Muscle layer of colon (tissue), 2 donors: ENCODE data around the gene LRRC61.
"Not testable (repeated sequence)": the region's sequence is repeated elsewhere in the genome, so short reads cannot be mapped to it uniquely, and the experiment has no call there.

Experiments used
- H3K27ac ChIP-seq: one replicate; pipeline ENCODE4 v1.7.0; 2013; ENCODE audit warnings: low read depth, mild to moderate bottlenecking, low read length, moderate library complexity
- H3K27me3 ChIP-seq, 2 donors: one replicate each; pipeline ENCODE4 v1.7.0; 2013; ENCODE audit warnings: low read length in 2 of 2, mild to moderate bottlenecking in 2 of 2; ENCODE audit not compliant: insufficient read depth in 2 of 2, control insufficient read depth in 1 of 2
- H3K36me3 ChIP-seq: one replicate; pipeline ENCODE4 v1.7.0; 2013; ENCODE audit warnings: mild to moderate bottlenecking, low read length; ENCODE audit not compliant: insufficient read depth
- H3K4me1 ChIP-seq: one replicate; pipeline ENCODE4 v1.7.0; 2013; ENCODE audit warnings: mild to moderate bottlenecking, low read length; ENCODE audit not compliant: insufficient read depth
- H3K4me3 ChIP-seq, 2 donors: one replicate each; pipeline ENCODE4 v1.7.0; 2013; ENCODE audit warnings: low read length in 2 of 2, low read depth in 1 of 2, mild to moderate bottlenecking in 1 of 2, moderate library complexity in 1 of 2
- H3K9ac ChIP-seq: one replicate; pipeline ENCODE4 v1.7.0; 2013; ENCODE audit warnings: low read length
- H3K9me3 ChIP-seq: one replicate; pipeline ENCODE4 v1.7.0; 2013; ENCODE audit warnings: mild to moderate bottlenecking, low read length
- donor health status: abdominal sarcoma.
- donor health status: Adenocarcinoma of cecum.

The LRRC61 gene

DNA sequence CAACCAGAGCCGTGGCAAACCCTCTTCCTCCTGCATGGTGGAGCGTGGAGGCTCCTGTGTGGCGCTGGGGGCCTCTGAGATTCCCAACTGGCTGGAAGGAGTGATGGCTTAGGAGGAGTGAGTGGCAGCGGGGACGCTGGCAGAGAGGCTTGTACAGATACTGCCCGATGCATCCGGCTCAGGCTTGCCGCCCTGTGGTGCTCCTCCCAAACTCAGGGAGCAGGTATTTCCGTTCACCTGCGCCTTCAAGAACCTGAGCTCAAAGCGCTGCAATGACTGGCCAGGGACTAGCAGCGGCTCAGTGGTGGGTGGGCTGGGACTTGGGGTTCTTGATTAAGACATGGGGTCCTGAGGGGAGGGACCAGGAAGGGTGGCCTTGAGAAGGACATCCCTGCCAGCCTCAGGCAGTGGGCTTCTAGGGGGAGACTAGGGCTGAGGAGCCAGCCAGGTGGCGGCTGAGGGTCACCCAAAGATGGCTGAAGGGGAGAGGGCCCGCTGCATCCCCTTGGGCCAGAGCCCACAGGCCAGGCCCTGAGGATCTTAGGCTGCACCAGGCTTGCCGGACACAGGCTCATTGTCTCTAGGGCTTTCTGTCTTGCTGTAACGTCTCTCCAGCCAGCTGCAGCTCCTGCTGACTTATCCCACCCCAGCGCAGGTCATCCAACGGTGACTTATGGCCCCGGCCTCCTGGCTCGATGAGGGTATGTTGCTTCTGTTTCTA is 59.1 kb downstream of the LRRC61 start:
- no peak overlapping the region for H3K9ac ChIP-seq
- no peak overlapping the region for H3K27ac ChIP-seq
- peaks cover 34% of the 10 kb centered on the region for H3K4me1 ChIP-seq

DNA sequence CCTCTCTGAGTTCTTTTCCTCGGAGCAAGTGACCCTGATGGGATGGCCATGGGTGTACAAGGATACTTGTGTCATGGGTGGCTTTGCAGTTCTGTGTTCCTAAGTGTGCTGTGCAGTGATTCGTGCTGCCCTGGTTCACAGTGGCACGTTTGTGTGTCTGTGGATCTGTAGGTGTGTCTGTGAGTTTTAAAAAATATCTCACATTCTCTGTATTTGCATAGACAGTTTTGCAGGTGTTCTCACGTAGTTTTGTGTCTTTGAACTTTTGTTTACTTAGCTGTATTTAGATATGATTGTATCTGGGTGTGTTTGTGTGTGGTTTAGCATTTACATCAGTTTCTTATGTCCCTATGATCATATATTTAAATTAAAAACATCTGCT is 59.7 kb downstream of the LRRC61 start:
- Histone ChIP-seq H3K36me3 (no peaks in the 10 kb centered on the region), H3K4me1 (peaks cover 34% of the 10 kb centered on the region), H3K27me3 (no peaks in the 10 kb centered on the region), H3K9ac (no peak overlapping the region), H3K9me3 (no peaks in the 10 kb centered on the region), H3K4me3 (no peak overlapping the region), H3K27ac (no peak overlapping the region)

More for the DNA sequence above, 59.1 kb downstream of the LRRC61 start:
- H3K27me3 ChIP-seq: no peaks in the 10 kb centered on the region
- no peaks in the 10 kb centered on the region for H3K36me3 ChIP-seq
- no peaks in the 10 kb centered on the region for H3K9me3 ChIP-seq
- no peak overlapping the region for H3K4me3 ChIP-seq

DNA sequence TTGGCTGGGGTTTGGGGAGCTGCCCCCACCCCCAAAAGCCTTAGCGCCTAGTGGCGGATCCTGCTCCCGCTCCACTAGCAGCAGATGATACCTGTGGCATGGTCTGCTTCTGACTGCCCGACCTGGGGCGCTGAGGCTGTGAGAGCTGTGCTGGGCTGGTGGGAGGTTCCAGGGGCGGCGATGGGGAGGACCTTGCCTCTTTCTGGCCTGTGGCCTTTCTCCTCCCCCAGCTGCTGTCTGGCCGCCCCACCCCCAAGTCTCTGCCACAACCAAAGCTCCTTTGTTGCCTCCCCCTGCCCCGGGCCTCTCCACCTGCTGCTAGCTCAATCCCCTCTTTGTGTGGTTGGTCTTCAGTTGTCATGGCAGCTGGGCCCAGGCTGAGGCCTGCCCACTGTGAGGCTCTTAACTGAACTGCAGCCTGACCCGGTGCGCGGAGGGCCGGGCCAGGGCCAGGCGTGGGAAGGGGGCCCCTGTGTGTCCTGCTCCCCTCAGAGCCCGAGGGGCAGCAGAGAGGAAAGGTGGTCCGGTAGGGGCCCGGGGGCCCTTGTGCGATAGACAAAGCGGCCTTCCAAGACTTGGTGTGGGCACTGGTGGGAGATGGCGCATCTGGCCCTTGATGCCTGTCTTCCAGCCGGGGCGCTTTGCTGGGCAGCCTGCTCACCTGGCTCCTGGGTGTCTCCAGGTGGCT is 60.7 kb downstream of the LRRC61 start:
- Histone ChIP-seq H3K27ac (no peak overlapping the region), H3K4me3 (no peak overlapping the region), H3K9ac (no peak overlapping the region), H3K4me1 (peaks cover 37% of the 10 kb centered on the region), H3K36me3 (no peaks in the 10 kb centered on the region), H3K27me3 (no peaks in the 10 kb centered on the region), H3K9me3 (no peaks in the 10 kb centered on the region)

DNA sequence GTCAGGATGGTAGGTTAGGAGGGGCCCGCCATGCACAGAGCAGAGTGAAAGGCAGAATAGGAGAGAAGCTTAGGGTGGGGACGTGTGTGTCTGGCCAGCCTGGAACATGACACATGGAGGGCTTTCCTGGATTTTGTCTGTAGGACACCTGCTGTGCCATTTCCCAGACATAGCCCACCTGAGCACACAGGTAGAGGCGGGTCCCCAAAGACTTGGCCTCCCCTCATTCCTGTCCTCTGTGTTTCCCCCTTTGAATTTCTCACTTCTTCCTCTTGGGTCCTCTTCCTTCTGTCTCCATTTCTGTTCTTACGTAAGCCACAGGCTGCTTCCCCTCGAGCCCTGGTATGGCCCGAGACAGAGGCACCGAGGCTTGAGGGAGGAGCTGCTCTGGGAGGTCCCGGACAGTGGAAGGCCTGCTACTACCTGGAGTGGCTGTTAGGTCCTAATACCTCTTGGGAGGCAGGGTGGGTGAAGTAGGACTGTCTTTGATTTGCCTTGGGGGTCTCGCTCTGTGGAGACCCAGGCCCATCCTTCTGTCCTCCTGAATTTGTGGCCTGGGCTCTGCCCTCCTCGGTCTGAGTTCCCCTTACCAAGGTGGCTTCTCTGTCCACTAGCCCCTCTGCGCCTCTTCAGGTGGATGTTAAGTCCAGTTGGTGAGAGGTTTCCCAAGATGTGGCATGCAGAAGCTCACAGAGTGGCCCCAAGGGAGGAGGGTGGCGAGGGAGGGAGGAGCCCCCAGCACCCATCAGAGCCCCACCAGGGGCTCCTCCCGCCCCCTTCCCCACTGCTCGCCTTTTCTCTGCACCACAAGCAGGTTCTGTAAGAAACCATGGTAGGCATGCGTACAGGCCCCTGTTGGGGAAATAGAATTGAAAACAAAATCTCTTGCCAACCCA is 61.5 kb downstream of the LRRC61 start:
- Histone ChIP-seq H3K27me3 (no peaks in the 10 kb centered on the region), H3K4me1 (peaks cover 44% of the 10 kb centered on the region), H3K9ac (no peak overlapping the region), H3K27ac (no peak overlapping the region), H3K36me3 (peaks cover 3% of the 10 kb centered on the region), H3K9me3 (no peaks in the 10 kb centered on the region), H3K4me3 (no peak overlapping the region)

DNA sequence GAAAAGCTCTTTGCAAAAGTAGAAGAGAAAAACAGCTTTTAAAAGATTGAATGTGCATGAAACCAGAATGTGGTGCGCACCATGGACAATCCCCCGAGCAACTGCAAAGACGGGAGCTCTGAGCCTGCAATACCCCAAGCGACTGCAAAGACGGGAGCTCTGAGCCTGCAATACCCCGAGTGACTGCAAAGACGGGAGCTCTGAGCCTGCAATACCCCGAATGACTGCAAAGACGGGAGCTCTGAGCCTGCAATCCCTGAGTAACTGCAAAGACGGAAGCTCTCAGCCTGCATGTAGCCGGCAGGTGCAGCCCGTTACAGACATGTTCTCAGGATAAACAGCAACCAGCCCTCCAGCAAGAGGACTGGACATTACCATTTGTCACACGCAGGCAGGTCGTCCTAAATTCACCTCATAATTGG is 62.2 kb downstream of the LRRC61 start:
- Histone ChIP-seq H3K4me3 (no peak overlapping the region), H3K27ac (no peak overlapping the region), H3K9ac (no peak overlapping the region), H3K27me3 (no peaks in the 10 kb centered on the region), H3K36me3 (peaks cover 3% of the 10 kb centered on the region), H3K4me1 (peaks cover 40% of the 10 kb centered on the region), H3K9me3 (no peaks in the 10 kb centered on the region)

DNA sequence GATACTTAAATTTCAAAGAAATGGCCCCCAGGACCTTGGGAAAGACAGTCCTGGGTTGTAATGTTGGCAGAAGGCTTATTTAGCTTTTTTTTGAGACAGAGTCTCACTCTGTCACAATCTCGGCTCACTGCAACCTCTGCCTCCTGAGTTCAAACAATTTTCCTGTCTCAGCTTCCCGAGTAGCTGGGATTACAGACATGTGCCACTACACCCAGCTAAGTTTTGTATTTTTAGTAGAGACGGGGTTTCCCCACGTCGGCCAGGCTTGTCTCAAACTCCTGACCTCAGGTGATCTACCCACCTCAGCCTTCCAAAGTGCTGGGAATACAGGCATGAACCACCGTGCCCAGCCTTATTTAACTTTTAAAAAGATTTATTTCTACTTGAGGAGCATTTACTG is 62.7 kb downstream of the LRRC61 start:
- not testable (repeated sequence) for H3K27ac ChIP-seq, H3K9me3 ChIP-seq, H3K27me3 ChIP-seq, H3K9ac ChIP-seq, H3K4me3 ChIP-seq, H3K36me3 ChIP-seq
- H3K4me1 ChIP-seq: peaks cover 35% of the 10 kb centered on the region
